GM12891 (cell line): ENCODE data around the gene ULBP3.

Experiments used
- DNase-seq: peaks from one replicate; pipeline ENCODE4 v3.0.0; 2011; ENCODE audit warnings: low spot score; ENCODE audit not compliant: insufficient read length
- FAIRE-seq: peaks from 2 replicates; lab custom pipeline; 2011; peaks lifted over from hg19 to GRCh38; lab: Jason Lieb, UNC
- PAX5 ChIP-seq: IDR thresholded peaks from 2 replicates; pipeline ENCODE4 v1.6.1; 2011; ENCODE audit warnings: low read length, moderate library complexity, mild to moderate bottlenecking; ENCODE audit not compliant: insufficient read depth, severe bottlenecking
- POLR2A ChIP-seq: IDR thresholded peaks from 2 replicates; pipeline ENCODE4 v1.6.1; 2011; ENCODE audit warnings: low read depth, low read length, control low read depth
- POLR2AphosphoS5 ChIP-seq: IDR thresholded peaks from 2 replicates; pipeline ENCODE4 v1.6.1; 2011; ENCODE audit warnings: low read depth, low read length, control low read depth
- POU2F2 ChIP-seq: IDR thresholded peaks from 2 replicates; pipeline ENCODE4 v1.6.1; 2011; ENCODE audit warnings: low read depth, mild to moderate bottlenecking, control low read depth, low read length, moderate library complexity
- SPI1 ChIP-seq: IDR thresholded peaks from 2 replicates; pipeline ENCODE4 v1.6.1; 2011; ENCODE audit warnings: low read depth, low read length, control low read depth
- TAF1 ChIP-seq: IDR thresholded peaks from 2 replicates; pipeline ENCODE4 v1.6.1; 2011; ENCODE audit warnings: low read depth, low read length, control low read depth

Gene ULBP3

GRCh38 chr6:150099546-150099945 lies 30.6 kb upstream of the ULBP3 start:
- DNase-seq (no peak), FAIRE-seq (no peak)
- no peak for TF ChIP-seq POU2F2
- TF ChIP-seq PAX5, result no peak
- TF ChIP-seq POLR2A, result no peak
- TF ChIP-seq TAF1, result no peak
- no peak for TF ChIP-seq SPI1
- no peak for TF ChIP-seq POLR2AphosphoS5

DNA sequence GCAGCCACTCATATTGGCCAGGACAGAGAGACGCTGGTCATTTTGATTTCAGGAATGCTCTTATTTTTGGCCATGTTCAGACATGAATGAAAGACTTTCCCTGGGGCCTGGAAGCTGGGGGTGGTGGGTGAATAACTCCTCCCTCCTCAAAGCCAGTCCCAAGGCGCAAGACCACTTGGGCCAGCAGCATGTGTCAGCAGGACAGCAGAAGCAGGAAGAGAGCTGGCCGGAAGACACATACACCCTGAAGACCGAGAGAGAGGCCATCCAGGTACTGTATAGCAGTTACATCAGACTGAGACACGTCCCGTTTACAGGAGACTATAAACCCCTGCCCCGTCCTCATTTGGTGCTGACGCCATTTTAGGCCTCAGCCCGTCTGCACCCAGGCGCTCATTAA lies 29.2 kb upstream of the ULBP3 start:
- no peak for TF ChIP-seq PAX5
- TF ChIP-seq POLR2AphosphoS5, result no peak
- TF ChIP-seq POU2F2, result no peak
- TF ChIP-seq SPI1, result no peak
- TF ChIP-seq TAF1, result no peak
- no peak for TF ChIP-seq POLR2A
- no peak for DNase-seq
- FAIRE-seq, result no peak

DNA sequence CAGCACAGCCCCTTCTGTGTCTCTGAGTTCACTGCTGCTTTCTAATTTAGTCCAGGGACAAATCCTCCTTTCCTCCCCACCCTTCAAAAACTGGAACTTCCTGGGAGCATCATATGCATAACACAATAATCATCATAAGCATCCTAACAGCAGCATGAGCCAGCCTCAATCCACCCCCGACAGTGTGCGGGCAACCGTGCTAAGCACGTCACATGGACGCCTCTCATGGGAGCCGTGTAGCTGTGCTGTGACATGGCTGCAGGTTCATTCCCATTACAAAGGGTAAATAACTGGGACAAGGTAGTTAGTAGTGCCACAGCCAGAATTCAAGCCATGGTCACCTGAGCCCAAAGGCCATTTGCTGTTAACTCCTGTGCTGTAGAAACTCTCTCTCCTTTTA lies 24.5 kb upstream of the ULBP3 start:
- FAIRE-seq (no peak), DNase-seq (no peak)

GRCh38 chr6:150091476-150091875 lies 22.6 kb upstream of the ULBP3 start:
- no peak for FAIRE-seq
- TF ChIP-seq PAX5 (no peak), SPI1 (no peak), POLR2A (no peak)
- DNase-seq, result no peak

More for the DNA sequence above, 24.5 kb upstream of the ULBP3 start:
- TF ChIP-seq POU2F2 (no peak), SPI1 (no peak), POLR2A (no peak), POLR2AphosphoS5 (no peak), TAF1 (no peak), PAX5 (no peak)

GRCh38 chr6:150090328-150090727 lies 21.4 kb upstream of the ULBP3 start:
- no peak for TF ChIP-seq POLR2AphosphoS5
- no peak for FAIRE-seq
- no peak for DNase-seq

GRCh38 chr6:150088481-150089154 lies 19.7 kb upstream of the ULBP3 start:
- TF ChIP-seq POU2F2 (no peak), SPI1 (no peak), POLR2A (no peak), PAX5 (no peak), TAF1 (no peak), POLR2AphosphoS5 (no peak)
- no peak for DNase-seq
- FAIRE-seq, result no peak

DNA sequence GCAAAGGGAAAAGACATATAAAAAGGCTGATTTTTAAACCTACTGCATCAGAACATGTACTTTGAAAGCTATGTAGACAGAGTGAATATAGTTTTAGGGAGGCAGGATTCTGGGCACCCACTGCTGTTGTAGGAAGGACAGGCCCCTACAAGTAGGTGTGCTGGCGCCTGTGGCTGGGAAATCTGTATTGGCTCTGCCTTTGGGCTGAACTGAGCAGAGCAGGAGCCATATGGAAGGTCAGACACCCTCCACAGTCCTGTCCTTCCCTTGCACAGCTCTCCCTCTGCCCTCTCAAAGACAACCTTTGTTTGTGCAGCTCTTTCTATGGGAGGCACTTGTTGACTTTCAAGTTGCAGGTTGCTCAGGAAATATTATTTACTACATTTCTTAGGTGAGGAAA lies 18.4 kb upstream of the ULBP3 start:
- no peak for FAIRE-seq
- no peak for DNase-seq
- TF ChIP-seq TAF1 (no peak), POU2F2 (no peak), POLR2A (no peak), SPI1 (no peak), POLR2AphosphoS5 (no peak), PAX5 (no peak)

GRCh38 chr6:150086026-150086425 lies 17.1 kb upstream of the ULBP3 start:
- FAIRE-seq, result no peak
- no peak for TF ChIP-seq POU2F2
- TF ChIP-seq SPI1, result no peak
- no peak for TF ChIP-seq PAX5
- TF ChIP-seq POLR2AphosphoS5, result no peak
- no peak for TF ChIP-seq TAF1
- TF ChIP-seq POLR2A, result no peak
- no peak for DNase-seq

- FAIRE-seq (no peak), DNase-seq (no peak)
- TF ChIP-seq SPI1 (no peak), POU2F2 (no peak), POLR2A (no peak), POLR2AphosphoS5 (no peak), TAF1 (no peak), PAX5 (no peak)
Observed at GRCh38 chr6:150084426-150084825, 15.5 kb upstream of the ULBP3 start.

GRCh38 chr6:150083839-150084238 lies 14.9 kb upstream of the ULBP3 start:
- FAIRE-seq (no peak), DNase-seq (no peak)
- TF ChIP-seq TAF1 (no peak), POU2F2 (no peak), POLR2A (no peak), PAX5 (no peak), POLR2AphosphoS5 (no peak), SPI1 (no peak)

DNA sequence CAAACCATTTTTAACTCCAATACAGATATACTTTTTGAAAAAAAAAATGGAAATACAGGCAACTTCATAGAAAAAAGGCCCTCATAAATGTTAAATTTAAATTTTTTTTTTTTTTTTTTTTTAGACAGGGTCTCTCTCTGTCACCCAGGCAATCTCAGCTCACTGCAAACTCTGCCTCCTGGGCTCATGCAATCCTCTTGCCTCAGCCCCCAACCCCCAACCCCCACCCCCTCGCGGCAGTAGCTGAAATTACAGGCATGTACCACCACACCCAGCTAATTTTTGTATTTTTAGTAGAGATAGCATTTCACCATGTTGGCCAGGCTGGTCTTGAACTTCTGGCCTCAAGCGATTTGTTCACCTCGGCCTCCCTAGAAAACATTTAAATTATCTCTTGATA lies 12.8 kb upstream of the ULBP3 start:
- no peak for TF ChIP-seq POLR2AphosphoS5
- TF ChIP-seq TAF1, result no peak
- no peak for FAIRE-seq
- no peak for DNase-seq
